CD4-positive, alpha-beta T cell treated with Interleukin-4 for 4 hours (primary cell): ENCODE data around the gene FOSL1.
A peak's percentile ranks its signal among the peaks of the same experiment; 100 is the strongest.

Source experiments
- DNase-seq: peaks from one replicate; pipeline ENCODE4 v3.0.0-alpha.2; 2020

The FOSL1 gene

DNA sequence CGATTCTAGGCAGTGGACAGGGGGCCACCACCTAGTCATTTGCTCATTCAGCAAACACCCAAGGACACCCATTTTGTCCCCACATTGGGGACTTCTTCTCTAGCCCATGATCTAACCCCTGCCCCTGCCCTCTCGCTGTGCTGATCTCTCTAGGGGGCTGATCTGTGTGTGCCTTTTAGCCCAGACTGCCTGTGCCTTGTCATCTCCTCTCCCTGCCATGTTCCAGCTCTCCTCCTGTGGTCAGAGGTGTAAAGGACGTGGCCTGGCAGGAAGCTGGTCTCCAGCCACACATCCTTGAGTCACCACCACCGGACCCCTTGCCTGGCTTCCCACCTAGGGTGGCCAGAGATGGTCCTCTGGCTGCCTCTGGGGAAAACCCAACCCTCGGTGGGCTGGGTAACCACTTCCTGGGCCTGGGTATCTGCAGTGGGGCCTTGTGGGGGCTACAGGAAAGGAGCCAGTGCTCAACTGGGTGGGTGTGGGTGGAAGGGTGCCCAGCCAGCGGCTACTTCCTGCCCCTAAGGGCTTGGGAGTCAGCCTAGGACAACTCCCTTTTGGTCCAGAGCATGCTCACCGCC, 19.3 kb downstream of the FOSL1 start:
- peak; percentile 18 for DNase-seq

- DNase-seq: no peak
Measured at GRCh38 chr11:65880027-65880426, 20.2 kb downstream of the FOSL1 start.

- peak; percentile 56 for DNase-seq
Measured at GRCh38 chr11:65879617-65880016, 20.6 kb downstream of the FOSL1 start, which contains the start of gene CTSW. Gene CTSW, plus strand, starts transcription at chr11:65879837. Its CDS starts 18 bp downstream, at chr11:65879855.

DNA sequence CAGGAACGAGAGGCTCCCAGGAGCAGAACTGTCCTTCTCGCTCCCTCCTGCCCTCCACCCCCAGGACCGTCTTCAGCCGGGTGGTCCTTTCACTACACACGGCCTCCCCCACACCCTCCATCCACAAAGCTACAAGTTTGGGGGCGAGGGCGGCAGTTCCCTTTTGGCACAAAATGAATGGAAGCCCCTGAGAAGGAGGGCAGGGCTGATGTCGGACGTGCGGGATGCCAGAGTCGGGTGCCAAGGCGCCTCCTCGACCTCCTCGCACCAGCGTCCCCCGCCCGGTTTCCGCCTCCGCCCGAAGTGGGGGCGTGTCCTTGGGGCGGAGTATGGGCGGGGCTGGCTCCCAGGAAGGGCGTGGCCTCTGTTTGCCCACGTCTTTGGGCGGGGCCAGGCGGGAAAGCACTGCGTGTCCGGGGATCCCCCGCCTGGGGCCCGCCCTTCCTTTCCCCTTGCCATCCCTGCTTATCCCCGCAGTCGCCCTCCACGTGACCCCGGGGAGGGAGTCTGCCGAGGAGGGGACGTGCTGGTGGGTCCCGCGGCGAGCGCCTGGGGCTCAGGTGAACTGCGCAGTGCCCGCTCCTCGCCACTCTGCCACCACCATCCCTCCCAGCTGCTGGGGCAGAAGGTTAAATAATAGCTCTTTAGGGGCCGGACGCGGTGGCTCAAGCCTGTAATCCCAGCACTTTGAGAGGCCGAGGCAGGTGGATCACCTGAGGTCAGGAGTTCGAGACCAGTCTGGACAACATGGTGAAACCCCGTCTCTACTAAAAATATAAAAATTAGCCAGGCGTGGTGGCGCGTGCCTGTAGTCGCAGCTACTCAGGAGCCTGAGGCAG, 26.7 kb downstream of the FOSL1 start:
- peak; percentile 92 for DNase-seq

DNA sequence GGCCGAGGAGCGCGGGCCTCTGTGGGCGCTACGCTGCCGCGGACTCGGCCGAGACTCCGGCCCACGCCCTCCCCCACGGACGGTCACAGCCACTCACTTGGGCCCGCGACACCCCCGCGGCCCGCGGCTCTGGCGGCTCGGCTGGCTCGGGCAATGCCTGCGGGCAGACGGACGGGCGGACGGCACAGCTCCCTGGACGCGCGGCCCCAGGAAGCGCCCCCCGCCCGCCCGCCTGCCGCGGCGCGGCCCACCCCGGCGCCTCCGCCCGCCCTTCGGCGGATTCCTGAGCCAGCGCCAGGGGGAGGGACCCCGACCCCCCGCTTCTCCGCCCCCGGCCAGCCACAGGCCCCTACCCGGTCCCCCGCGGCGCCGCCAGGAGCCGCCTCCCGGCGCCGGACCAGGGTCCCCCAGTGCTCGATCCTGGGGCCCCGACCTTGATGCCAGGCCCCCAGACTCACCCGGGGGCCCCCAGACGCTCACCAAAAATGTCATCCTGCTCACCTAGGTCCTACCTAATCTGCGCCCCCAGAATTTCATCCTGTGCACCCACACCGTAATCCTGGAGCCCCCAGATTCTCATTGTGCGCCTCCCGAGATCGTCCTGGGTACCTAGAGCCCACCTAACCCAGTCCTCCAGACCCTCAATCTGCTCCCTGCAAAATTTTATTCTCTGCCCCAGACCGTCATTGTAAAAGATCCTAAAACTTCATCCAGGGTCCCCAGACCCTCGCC, 27.4 kb downstream of the FOSL1 start, which contains the start of gene EFEMP2:
EFEMP2 (minus strand) TSS at position 215 of the 732 bp plus-strand sequence. CDS start 446 bp downstream, outside the sequence.
- DNase-seq: no peak

- no peak for DNase-seq
Measured at GRCh38 chr11:65871811-65872548, 28.2 kb downstream of the FOSL1 start.

- no peak for DNase-seq
Measured at GRCh38 chr11:65870706-65871681, 29.2 kb downstream of the FOSL1 start.

- no peak for DNase-seq
Measured at GRCh38 chr11:65870307-65870658, 29.9 kb downstream of the FOSL1 start.

GRCh38 chr11:65869643-65870306, 30.4 kb downstream of the FOSL1 start:
- DNase-seq: no peak

- DNase-seq: no peak
Measured at GRCh38 chr11:65868907-65869306, 31.3 kb downstream of the FOSL1 start.

- peak; percentile 34 for DNase-seq
Measured at GRCh38 chr11:65868076-65868667, 32.0 kb downstream of the FOSL1 start.

DNA sequence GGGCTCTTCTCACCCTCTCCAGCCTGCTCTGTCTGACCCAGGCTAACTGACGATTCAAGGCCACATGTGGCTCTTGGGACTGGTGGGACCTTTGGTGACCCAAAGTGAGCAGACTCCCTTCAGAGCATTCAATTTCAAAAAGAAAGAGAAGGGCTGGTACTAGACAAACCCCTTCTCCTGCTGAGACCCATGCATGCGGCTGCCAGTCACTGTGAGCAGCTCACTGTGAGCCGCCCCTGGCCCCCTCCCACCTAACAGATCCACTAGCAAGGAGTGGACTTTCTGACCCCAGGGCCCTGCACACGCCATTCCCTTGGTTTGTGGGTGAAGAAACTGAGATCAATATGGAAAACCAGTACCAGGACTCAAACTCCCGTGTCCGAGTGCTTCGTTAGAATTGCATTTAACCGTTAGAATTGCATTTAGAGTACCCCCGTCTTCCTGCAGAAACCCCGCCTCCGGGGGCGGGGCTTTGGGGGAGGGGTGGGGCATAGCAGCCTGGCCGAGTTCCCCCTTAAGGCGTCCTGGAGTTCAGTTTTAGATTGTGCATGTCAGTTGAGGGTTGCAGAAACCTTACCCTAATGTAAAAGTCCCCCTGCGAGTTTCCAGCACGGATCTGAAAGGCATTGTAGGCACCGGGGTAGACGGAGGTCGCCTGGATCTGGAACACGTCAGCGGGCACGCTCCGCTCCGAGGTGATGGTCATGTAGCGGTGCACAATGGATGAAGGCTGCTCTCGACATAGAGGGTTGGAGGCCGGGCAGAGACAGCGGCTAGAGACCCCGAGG, 32.7 kb downstream of the FOSL1 start:
- no peak for DNase-seq

DNA sequence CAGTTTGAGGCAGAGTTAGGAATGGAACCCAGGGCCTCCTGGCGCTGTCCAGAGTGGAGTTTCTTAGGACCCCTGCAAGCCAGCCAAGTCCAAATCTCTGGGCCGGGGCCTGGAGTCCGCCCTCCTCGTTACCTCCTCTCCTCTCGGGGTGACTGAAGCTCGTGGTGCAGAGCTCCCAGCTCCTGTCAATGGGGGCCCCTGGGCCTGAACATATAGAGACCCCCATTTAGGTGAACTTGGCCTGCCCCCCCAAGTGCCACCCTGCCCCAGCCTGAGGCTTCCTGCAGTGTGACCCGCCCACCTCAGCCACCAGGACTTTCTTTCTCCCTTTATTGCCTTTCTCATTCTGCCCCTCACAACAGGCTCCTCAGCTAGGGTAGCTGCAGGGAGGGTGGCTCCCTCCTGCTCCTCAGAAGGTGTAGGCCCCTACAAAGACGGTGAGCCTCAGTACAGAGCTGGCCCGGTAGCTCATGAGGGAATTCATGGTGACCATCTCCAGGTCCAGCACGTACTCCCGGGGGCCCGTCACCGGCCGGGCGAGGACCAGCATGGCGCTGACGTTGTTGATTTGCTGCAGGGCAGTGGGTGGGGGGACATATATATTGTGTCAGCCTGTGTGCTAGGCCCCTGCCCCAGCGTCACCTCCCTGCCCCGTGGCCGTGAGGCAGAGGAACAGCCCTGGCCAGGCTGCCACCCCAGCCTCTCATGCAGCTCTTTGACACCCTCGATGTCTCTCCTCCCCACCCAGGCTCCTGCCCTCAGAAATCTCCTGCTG, 33.5 kb downstream of the FOSL1 start:
- no peak for DNase-seq

DNA sequence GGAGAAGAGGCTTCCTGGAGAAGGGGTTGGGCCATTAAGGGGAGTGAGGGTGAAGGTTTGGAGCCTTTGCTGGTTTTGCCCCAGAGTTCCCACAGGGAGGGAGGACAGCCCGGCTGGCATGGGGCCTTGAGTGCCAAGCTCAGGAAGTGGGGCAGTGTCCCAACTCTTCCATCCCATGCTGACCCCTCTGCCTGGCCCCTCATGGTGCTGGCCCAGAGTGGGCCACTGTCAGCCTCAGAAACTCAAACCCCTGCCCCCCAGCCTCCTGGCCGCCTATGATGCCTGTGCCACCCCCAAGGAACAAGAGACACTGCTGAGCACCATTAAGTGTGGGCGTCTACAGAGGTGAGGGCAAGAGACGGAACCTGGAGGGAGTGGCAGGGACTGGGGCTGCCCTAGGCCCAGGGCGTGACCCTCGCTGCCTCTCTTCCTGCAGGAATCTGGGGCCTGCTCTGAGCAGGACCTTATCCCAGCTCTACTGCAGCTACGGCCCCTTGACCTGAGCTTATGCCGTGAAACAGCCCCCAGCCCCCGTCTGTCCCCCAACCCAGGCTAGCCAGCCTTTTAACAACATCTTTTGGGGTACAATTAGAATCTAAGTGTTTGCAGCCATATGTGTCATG, 34.5 kb downstream of the FOSL1 start:
- no peak for DNase-seq

- DNase-seq: no peak
Measured at GRCh38 chr11:65864706-65865471, 35.3 kb downstream of the FOSL1 start.

GRCh38 chr11:65863889-65864705, 36.1 kb downstream of the FOSL1 start:
- DNase-seq: no peak
